Measurements from ENCODE around the gene MAGED4. TPM values are rescaled to one million over a fixed set of nuclear protein-coding genes. Genes with fewer than 3 reads are reported as not detected.

MAGED4 gene
- 18.5 and 32.8 TPM in 2 replicates for total RNA-seq

DNA sequence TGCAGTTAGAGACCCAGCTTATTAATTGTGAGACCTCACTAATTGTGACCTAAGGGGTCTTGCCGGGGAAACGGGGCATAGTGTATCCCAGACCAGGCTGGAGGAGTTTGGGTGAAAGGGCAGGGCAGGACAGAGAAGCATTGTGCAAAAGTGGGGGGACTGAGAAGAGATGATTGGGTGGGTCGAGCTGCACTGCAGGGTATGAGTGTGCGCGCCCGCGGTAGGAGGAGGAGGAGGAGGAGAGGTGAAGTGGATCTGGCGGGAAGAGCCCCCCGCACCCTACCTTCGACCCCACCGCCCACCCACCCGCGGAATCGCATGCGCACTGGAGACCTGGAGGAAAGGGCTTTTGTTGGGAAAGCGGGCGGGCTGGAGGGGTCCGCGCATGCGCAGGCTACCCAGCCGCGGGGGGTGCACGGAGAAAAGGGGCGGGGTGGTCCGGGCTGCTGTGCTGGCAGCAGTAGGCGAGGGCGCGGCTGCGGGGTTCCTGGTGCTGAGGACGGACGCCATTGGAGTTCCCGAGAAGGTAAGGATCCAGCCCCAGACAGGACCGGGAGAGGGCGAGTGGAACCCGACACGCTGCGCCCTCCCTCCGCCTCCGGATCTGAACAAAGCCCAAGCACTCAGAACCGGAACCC lies at the start of gene MAGED4:
Gene MAGED4, plus strand, starts transcription at position 449 of the 638 bp plus-strand sequence. CDS start 1,035 bp downstream, outside the sequence.

Small RNA genes lying within 50 kb of the gene (small RNA-seq; reads per million reads assigned to genes)
- not detected for gene SNORA11D (ENCODE audit: low replicate concordance)

Other genes starting within 250 kb of the MAGED4 start
- gene MAGED4B, start 115.7 kb upstream of the MAGED4 start, total RNA-seq: 29.3 and 34.9 TPM in 2 replicates
- gene XAGE2, start 184.1 kb downstream of the MAGED4 start, total RNA-seq: not detected in 2 replicates

Data from placental pericyte (primary cell).